ENCODE results near the gene NOL11.

DNA sequence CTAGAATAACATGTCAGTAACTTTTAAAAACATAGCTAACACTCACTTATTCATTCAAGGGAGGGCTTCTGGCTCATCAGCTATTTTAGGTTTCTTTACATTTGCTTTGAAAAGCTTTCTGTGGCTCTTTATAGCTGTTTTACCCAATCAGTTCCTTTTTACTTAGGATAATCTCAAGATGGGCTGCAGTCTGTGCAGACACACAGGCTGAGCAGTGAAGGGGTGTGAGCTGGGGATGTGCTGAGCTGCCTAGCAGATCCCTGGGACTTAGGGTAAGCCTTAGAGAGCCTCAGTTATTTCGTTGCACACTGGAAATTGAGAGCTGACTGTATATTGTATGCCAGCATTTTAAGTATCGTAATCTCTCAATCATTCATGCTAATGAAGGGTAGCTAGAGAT is 30.2 kb upstream of the NOL11 start:
- TF ChIP-seq POLR2AphosphoS5 (IDR thresholded peaks at IDR 0.05), result no peak
- TF ChIP-seq, protein P1, sequence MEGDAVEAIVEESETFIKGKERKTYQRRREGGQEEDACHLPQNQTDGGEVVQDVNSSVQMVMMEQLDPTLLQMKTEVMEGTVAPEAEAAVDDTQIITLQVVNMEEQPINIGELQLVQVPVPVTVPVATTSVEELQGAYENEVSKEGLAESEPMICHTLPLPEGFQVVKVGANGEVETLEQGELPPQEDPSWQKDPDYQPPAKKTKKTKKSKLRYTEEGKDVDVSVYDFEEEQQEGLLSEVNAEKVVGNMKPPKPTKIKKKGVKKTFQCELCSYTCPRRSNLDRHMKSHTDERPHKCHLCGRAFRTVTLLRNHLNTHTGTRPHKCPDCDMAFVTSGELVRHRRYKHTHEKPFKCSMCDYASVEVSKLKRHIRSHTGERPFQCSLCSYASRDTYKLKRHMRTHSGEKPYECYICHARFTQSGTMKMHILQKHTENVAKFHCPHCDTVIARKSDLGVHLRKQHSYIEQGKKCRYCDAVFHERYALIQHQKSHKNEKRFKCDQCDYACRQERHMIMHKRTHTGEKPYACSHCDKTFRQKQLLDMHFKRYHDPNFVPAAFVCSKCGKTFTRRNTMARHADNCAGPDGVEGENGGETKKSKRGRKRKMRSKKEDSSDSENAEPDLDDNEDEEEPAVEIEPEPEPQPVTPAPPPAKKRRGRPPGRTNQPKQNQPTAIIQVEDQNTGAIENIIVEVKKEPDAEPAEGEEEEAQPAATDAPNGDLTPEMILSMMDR (IDR thresholded peaks at IDR 0.05), result no peak
